ENCODE data around the gene RP9. TPM values are rescaled to one million over a fixed set of nuclear protein-coding genes. Genes with fewer than 3 reads are reported as not detected.

The RP9 gene
- total and polyA plus RNA-seq, 2 of the 13 experiments (the other 11 are each of a cell fraction or from before 2014, with no cell fraction given): 14.2 to 18.6 TPM

DNA sequence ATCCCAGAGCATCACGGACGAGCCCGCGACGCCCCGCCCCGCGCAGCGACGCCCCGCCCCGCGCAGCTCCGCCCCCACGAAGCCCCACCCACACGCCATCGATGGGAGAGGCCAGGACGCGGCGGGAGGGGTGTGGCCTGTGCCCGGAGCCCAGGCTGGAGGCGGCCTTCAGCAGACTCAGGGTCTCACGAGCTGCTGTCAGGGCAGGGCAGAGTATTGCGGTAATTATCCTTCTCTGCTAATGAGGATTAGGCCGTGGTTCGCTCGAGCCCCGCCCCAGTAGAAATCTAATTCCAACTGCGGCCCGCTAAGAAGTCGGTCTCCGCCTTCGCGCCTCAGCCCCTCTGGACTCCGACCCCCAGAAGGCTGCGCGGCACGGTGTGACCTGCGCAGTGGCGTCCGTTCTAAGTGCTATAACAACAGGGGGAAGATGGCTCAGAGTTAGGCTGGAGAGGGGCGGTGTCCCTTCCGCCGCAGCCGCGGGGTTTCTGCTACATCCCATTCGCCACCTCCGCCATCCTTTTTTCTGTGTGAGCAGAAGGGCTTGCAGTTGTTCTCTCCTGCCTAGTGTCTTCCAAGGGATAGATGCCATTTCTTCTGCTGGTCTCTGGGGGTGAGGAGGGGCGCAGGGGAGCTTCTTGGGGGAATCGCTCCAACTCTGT is 46.3 kb downstream of the RP9 start (continued):
- TF ChIP-seq HNRNPUL1 (IDR thresholded peaks at IDR 0.05; ENCODE audit: low read depth, low read length) (no peak), GPBP1L1 (CRISPR knock-in tag; IDR thresholded peaks at IDR 0.05) (no peak), AKNA (CRISPR knock-in tag; IDR thresholded peaks at IDR 0.05; ENCODE audit: borderline replicate concordance) (no peak), HOXD1 (CRISPR knock-in tag; IDR thresholded peaks at IDR 0.05) (no peak), NCOR1 (IDR thresholded peaks at IDR 0.05; ENCODE audit: borderline replicate concordance, low read length) (peak; percentile 68; the same call in 1 of the 2 replicates), DBP (CRISPR knock-in tag; IDR thresholded peaks at IDR 0.05; ENCODE audit: not compliant biosample characterization) (no peak), SRY (CRISPR knock-in tag; IDR thresholded peaks at IDR 0.05) (peak; percentile 73; the same call in 1 of the 2 replicates), ZNF124 (CRISPR knock-in tag; IDR thresholded peaks at IDR 0.05) (0 out of 2 replicates have a peak, but pooled peaks have one; percentile 8), ZNF660 (CRISPR knock-in tag; IDR thresholded peaks at IDR 0.05; ENCODE audit: borderline replicate concordance, low read depth) (no peak), E2F2 (CRISPR knock-in tag; IDR thresholded peaks at IDR 0.05; ENCODE audit: borderline replicate concordance) (no peak), MEIS1 (CRISPR knock-in tag; IDR thresholded peaks at IDR 0.05; ENCODE audit: borderline replicate concordance) (peak; percentile 74; the same call in 1 of the 2 replicates), THAP11 (CRISPR knock-in tag; IDR thresholded peaks at IDR 0.05) (peak; percentile 97), ZNF816 (CRISPR knock-in tag; IDR thresholded peaks at IDR 0.05; ENCODE audit: borderline replicate concordance) (no peak), PAX8 (CRISPR knock-in tag; IDR thresholded peaks at IDR 0.05; ENCODE audit: borderline replicate concordance) (0 out of 2 replicates have a peak, but pooled peaks have one; percentile 10), ZNF589 (CRISPR knock-in tag; conservative IDR thresholded peaks at IDR 0.05) (no peak), TBP (CRISPR knock-in tag; IDR thresholded peaks at IDR 0.05) (no peak)
- TF ChIP-seq, protein P1, sequence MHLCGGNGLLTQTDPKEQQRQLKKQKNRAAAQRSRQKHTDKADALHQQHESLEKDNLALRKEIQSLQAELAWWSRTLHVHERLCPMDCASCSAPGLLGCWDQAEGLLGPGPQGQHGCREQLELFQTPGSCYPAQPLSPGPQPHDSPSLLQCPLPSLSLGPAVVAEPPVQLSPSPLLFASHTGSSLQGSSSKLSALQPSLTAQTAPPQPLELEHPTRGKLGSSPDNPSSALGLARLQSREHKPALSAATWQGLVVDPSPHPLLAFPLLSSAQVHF (CRISPR knock-in tag; IDR thresholded peaks at IDR 0.05): no peak
- TF ChIP-seq, protein P2, sequence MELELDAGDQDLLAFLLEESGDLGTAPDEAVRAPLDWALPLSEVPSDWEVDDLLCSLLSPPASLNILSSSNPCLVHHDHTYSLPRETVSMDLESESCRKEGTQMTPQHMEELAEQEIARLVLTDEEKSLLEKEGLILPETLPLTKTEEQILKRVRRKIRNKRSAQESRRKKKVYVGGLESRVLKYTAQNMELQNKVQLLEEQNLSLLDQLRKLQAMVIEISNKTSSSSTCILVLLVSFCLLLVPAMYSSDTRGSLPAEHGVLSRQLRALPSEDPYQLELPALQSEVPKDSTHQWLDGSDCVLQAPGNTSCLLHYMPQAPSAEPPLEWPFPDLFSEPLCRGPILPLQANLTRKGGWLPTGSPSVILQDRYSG (CRISPR knock-in tag; IDR thresholded peaks at IDR 0.05): no peak
